CD4-positive, alpha-beta memory T cell (primary cell): ENCODE measurements around the gene DCDC2B. TPM values are rescaled to one million over a fixed set of nuclear protein-coding genes. Genes with fewer than 3 reads are reported as not detected.

Source experiments
- CTCF ChIA-PET: fragments of 350-600 bp; sonication (Branson Sonifier 250); formaldehyde crosslinking; loops from one replicate; lab custom pipeline; 2021; ENCODE audit warnings: inconsistent platforms; ENCODE audit not compliant: partially characterized antibody; lab: Charles Lee
- POLR2A ChIA-PET: fragments of 350-600 bp; sonication (Branson Sonifier 250); formaldehyde crosslinking; loops from one replicate; lab custom pipeline; 2021; ENCODE audit not compliant: partially characterized antibody; lab: Charles Lee
- DNase-seq, 5 donors: peaks; one replicate each; pipeline versions ENCODE4 v3.0.0 to v3.0.0-alpha.2; 2020 to 2022; ENCODE audit warnings: mixed read lengths in 1 of 5
- H3K27ac ChIP-seq: one replicate; pipeline ENCODE4 v1.7.0; 2013; ENCODE audit warnings: low read depth, low read length
- H3K27me3 ChIP-seq: 2 replicates; pipeline ENCODE4 v1.7.0; 2013; ENCODE audit warnings: mild to moderate bottlenecking, low read length, moderate library complexity; ENCODE audit not compliant: insufficient read depth
- H3K36me3 ChIP-seq: 2 replicates; pipeline ENCODE4 v1.7.0; 2013; ENCODE audit warnings: mild to moderate bottlenecking, low read length, moderate library complexity; ENCODE audit not compliant: insufficient read depth
- H3K4me1 ChIP-seq: 2 replicates; pipeline ENCODE4 v1.7.0; 2013; ENCODE audit warnings: mild to moderate bottlenecking, low read length, moderate library complexity; ENCODE audit not compliant: insufficient read depth
- H3K4me3 ChIP-seq, 2 donors: one replicate each; pipeline ENCODE4 v1.7.0; 2013; ENCODE audit warnings: low read length in 2 of 2, mild to moderate bottlenecking in 1 of 2
- H3K9me3 ChIP-seq, 2 donors: one replicate each; pipeline ENCODE4 v1.7.0; 2013; ENCODE audit warnings: low read length in 2 of 2, control low read depth in 1 of 2; ENCODE audit not compliant: control insufficient read depth in 1 of 2
- H3K27ac Mint-ChIP-seq, 7 donors: one replicate each; pipeline ENCODE4 v1.8.0; 2020 to 2021; ENCODE audit warnings: mixed read lengths in 7 of 7, mild to moderate bottlenecking in 6 of 7, inconsistent platforms in 3 of 7, moderate library complexity in 3 of 7
- H3K27me3 Mint-ChIP-seq, 2 donors: one replicate each; pipeline ENCODE4 v1.8.0; 2020 to 2021; ENCODE audit warnings: mixed read lengths in 2 of 2
- H3K36me3 Mint-ChIP-seq, 2 donors: one replicate each; pipeline ENCODE4 v1.8.0; 2020 to 2021; ENCODE audit warnings: mixed read lengths in 2 of 2, inconsistent platforms in 1 of 2, mild to moderate bottlenecking in 1 of 2
- H3K4me1 Mint-ChIP-seq, 4 donors: one replicate each; pipeline ENCODE4 v1.8.0; 2020 to 2021; ENCODE audit warnings: mixed read lengths in 4 of 4, mild to moderate bottlenecking in 1 of 4
- H3K4me3 Mint-ChIP-seq, 8 donors: one replicate each; pipeline ENCODE4 v1.8.0; 2020 to 2021; ENCODE audit warnings: mixed read lengths in 8 of 8, mild to moderate bottlenecking in 7 of 8, moderate library complexity in 6 of 8, inconsistent platforms in 3 of 8
- H3K9me3 Mint-ChIP-seq, 8 donors: one replicate each; pipeline ENCODE4 v1.8.0; 2020 to 2021; ENCODE audit warnings: mixed read lengths in 8 of 8, mild to moderate bottlenecking in 5 of 8, inconsistent platforms in 3 of 8, moderate library complexity in 1 of 8
- intact Hi-C: fragments of 100-400 bp; cut with micrococcal nuclease; formaldehyde crosslinking; loops from one replicate; pipeline ENCODE4 v1.15.1; 2023
- polyA plus RNA-seq, 2 donors: library from polyadenylated mRNA; unstranded; fragments of 300-500 nt; fragmentation: Illumina TruSeq; gene quantifications; one replicate each; pipeline ENCODE4 v1.2.3, GENCODE V29; 2021
- total RNA-seq, 2 experiments: library from RNA; stranded (reverse); gene quantifications; one replicate each; pipeline ENCODE4 v1.2.3, GENCODE V29; 2021

The DCDC2B gene
- total and polyA plus RNA-seq, 4 experiments from 2014 or later: not detected

- Histone ChIP-seq H3K27me3 (no peaks in the 10 kb centered on the region), H3K36me3 (peaks cover 9% of the 10 kb centered on the region), H3K27ac (no peak overlapping the region), H3K4me3 (no peak overlapping the region), H3K9me3 (no peaks in the 10 kb centered on the region), H3K4me1 (peaks cover 40% of the 10 kb centered on the region)
- ChIA-PET CTCF (interaction anchor here (0.7 to 2.6 kb wide), 7 partner anchors 21 to 154 kb away, joined by 3 to 7 read pairs (median 3); partner anchors contain the start of gene KPNA6), POLR2A (interaction anchor here (1.2 kb wide), 1 partner anchor 117 kb away, joined by 4 read pairs; the partner anchor contains the start of gene MARCKSL1)
- Mint-ChIP-seq H3K27ac (peak overlapping the region in 3 of 7 donors; percentile 13 to 53 (median 42)), H3K27me3 (no peaks in the 10 kb centered on the region), H3K9me3 (peaks cover 0 to 2% (median 0%) of the 10 kb centered on the region in 8 donors), H3K4me1 (peaks cover 20 to 69% (median 46%) of the 10 kb centered on the region in 4 donors), H3K36me3 (peaks cover 7 to 44% of the 10 kb centered on the region in 2 donors), H3K4me3 (no peak overlapping the region)
- no peak for DNase-seq
- intact Hi-C loops: no loop called here
Observed at GRCh38 chr1:32219022-32219421, 10.1 kb downstream of the DCDC2B start.

GRCh38 chr1:32220746-32221580 is 12.1 kb downstream of the DCDC2B start:
- Histone ChIP-seq H3K27me3 (no peaks in the 10 kb centered on the region), H3K4me1 (peaks cover 37% of the 10 kb centered on the region), H3K9me3 (no peaks in the 10 kb centered on the region), H3K4me3 (peak overlapping the region in 1 of 2 donors; percentile 97), H3K36me3 (peaks cover 14% of the 10 kb centered on the region), H3K27ac (peak overlapping the region; percentile 99)
- peak overlapping the region; percentile 95 to 99 (median 97) for H3K4me3 Mint-ChIP-seq
- H3K36me3 Mint-ChIP-seq: peaks cover 12 to 46% of the 10 kb centered on the region in 2 donors
- peak overlapping the region; percentile 99 to 100 (median 99) for H3K27ac Mint-ChIP-seq
- peaks cover 24 to 69% (median 44%) of the 10 kb centered on the region in 4 donors for H3K4me1 Mint-ChIP-seq
- H3K9me3 Mint-ChIP-seq: peaks cover 0 to 3% (median 0%) of the 10 kb centered on the region in 8 donors
- CTCF ChIA-PET: interaction anchor here (0.5 to 2.6 kb wide), 3 partner anchors 11 to 152 kb away, joined by 3 to 7 read pairs (median 5); no protein-coding TSS in a partner anchor
- DNase-seq: no peak
- H3K27me3 Mint-ChIP-seq: no peaks in the 10 kb centered on the region
- intact Hi-C loops: no loop called here
- POLR2A ChIA-PET: interaction anchor here (0.7 to 4.1 kb wide), 10 partner anchors 11 to 120 kb away, joined by 3 to 24 read pairs (median 3); partner anchors contain the start of genes CCDC28B, HDAC1 and MARCKSL1

- intact Hi-C loops: no loop called here
Observed at GRCh38 chr1:32221581-32221979, 12.7 kb downstream of the DCDC2B start.

GRCh38 chr1:32221980-32222755 is 13.3 kb downstream of the DCDC2B start, which contains the start of the genes EIF3I and TMEM234:
TSS of gene EIF3I (plus strand) at chr1:32222407. CDS start at chr1:32222442, 35 bp downstream.
TSS of gene TMEM234 (minus strand) at chr1:32222353. CDS start at chr1:32222322, 31 bp downstream.
- no peaks in the 10 kb centered on the region for H3K27me3 Mint-ChIP-seq
- intact Hi-C loops: loop anchor here (1.0 to 2.0 kb wide), 3 partner anchors 17 to 69 kb away; partner anchors contain the start of genes IQCC and LCK
- H3K4me3 Mint-ChIP-seq: peak within 1 kb of the TSS; percentile 95 to 99 (median 97)
- DNase-seq: peak; percentile 89 to 96 (median 91)
- peaks cover 23 to 59% (median 38%) of the 10 kb centered on the region in 4 donors for H3K4me1 Mint-ChIP-seq
- H3K36me3 Mint-ChIP-seq: peaks cover 12 to 41% of the 10 kb centered on the region in 2 donors
- Histone ChIP-seq H3K27me3 (no peaks in the 10 kb centered on the region), H3K36me3 (peaks cover 18% of the 10 kb centered on the region), H3K4me1 (peaks cover 30% of the 10 kb centered on the region), H3K27ac (peak within 1 kb of the TSS; percentile 99), H3K9me3 (no peaks in the 10 kb centered on the region), H3K4me3 (peak within 1 kb of the TSS; percentile 96 to 97)
- POLR2A ChIA-PET: interaction anchor here (1.0 to 4.1 kb wide), 7 partner anchors 18 to 119 kb away, joined by 3 to 24 read pairs (median 4); partner anchors contain the start of genes HDAC1 and MARCKSL1
- H3K27ac Mint-ChIP-seq: peak within 1 kb of the TSS; percentile 99 to 100 (median 99)
- peaks cover 0 to 3% (median 0%) of the 10 kb centered on the region in 8 donors for H3K9me3 Mint-ChIP-seq
- CTCF ChIA-PET: no interaction called here

More at GRCh38 chr1:32221581-32221979, 12.7 kb downstream of the DCDC2B start:
- H3K27me3 ChIP-seq: no peaks in the 10 kb centered on the region
- CTCF ChIA-PET: no interaction called here
- peak overlapping the region; percentile 99 for H3K27ac ChIP-seq
- no peak for DNase-seq
- H3K4me3 Mint-ChIP-seq: peak overlapping the region; percentile 95 to 99 (median 97)
- peak overlapping the region; percentile 99 to 100 (median 99) for H3K27ac Mint-ChIP-seq
- H3K9me3 ChIP-seq: no peaks in the 10 kb centered on the region
- peaks cover 18% of the 10 kb centered on the region for H3K36me3 ChIP-seq
- peaks cover 31% of the 10 kb centered on the region for H3K4me1 ChIP-seq
- peaks cover 12 to 46% of the 10 kb centered on the region in 2 donors for H3K36me3 Mint-ChIP-seq
- H3K27me3 Mint-ChIP-seq: no peaks in the 10 kb centered on the region
- H3K4me1 Mint-ChIP-seq: peaks cover 23 to 62% (median 38%) of the 10 kb centered on the region in 4 donors
- peak overlapping the region; percentile 96 to 97 for H3K4me3 ChIP-seq
- POLR2A ChIA-PET: interaction anchor here (1.0 to 4.1 kb wide), 7 partner anchors 19 to 119 kb away, joined by 3 to 24 read pairs (median 4); partner anchors contain the start of genes HDAC1 and MARCKSL1
- peaks cover 0 to 3% (median 0%) of the 10 kb centered on the region in 8 donors for H3K9me3 Mint-ChIP-seq

GRCh38 chr1:32223683-32224082 is 14.8 kb downstream of the DCDC2B start:
- Histone ChIP-seq H3K36me3 (peaks cover 33% of the 10 kb centered on the region), H3K27me3 (no peaks in the 10 kb centered on the region), H3K9me3 (no peaks in the 10 kb centered on the region), H3K27ac (peak overlapping the region; percentile 99), H3K4me1 (peaks cover 30% of the 10 kb centered on the region), H3K4me3 (no peak overlapping the region)
- H3K27ac Mint-ChIP-seq: peak overlapping the region; percentile 86 to 100 (median 99)
- DNase-seq: no peak
- ChIA-PET POLR2A (interaction anchor here (0.7 to 4.1 kb wide), 11 partner anchors 16 to 170 kb away, joined by 3 to 24 read pairs (median 4); partner anchors contain the start of genes BSDC1, HDAC1, LCK and MARCKSL1), CTCF (interaction anchor here (0.8 to 2.4 kb wide), 6 partner anchors 8 to 148 kb away, joined by 3 to 23 read pairs (median 5); no protein-coding TSS in a partner anchor)
- H3K4me3 Mint-ChIP-seq: peak overlapping the region; percentile 75 to 99 (median 97)
- H3K9me3 Mint-ChIP-seq: peaks cover 0 to 3% (median 0%) of the 10 kb centered on the region in 8 donors
- H3K36me3 Mint-ChIP-seq: peaks cover 27 to 54% of the 10 kb centered on the region in 2 donors
- H3K27me3 Mint-ChIP-seq: no peaks in the 10 kb centered on the region
- intact Hi-C loops: loop anchor here (2.0 kb wide), 2 partner anchors 27 to 67 kb away; partner anchors contain the start of gene LCK
- H3K4me1 Mint-ChIP-seq: peaks cover 27 to 63% (median 37%) of the 10 kb centered on the region in 4 donors

- Mint-ChIP-seq H3K27me3 (no peaks in the 10 kb centered on the region), H3K9me3 (peaks cover 0 to 3% (median 0%) of the 10 kb centered on the region in 8 donors), H3K4me3 (peak overlapping the region; percentile 66 to 97 (median 73)), H3K27ac (peak overlapping the region; percentile 86 to 100 (median 99)), H3K36me3 (peaks cover 31 to 58% of the 10 kb centered on the region in 2 donors), H3K4me1 (peaks cover 27 to 61% (median 37%) of the 10 kb centered on the region in 4 donors)
- no peaks in the 10 kb centered on the region for H3K27me3 ChIP-seq
- peak overlapping the region; percentile 99 for H3K27ac ChIP-seq
- H3K36me3 ChIP-seq: peaks cover 37% of the 10 kb centered on the region
- no peak overlapping the region for H3K4me3 ChIP-seq
- no peaks in the 10 kb centered on the region for H3K9me3 ChIP-seq
- DNase-seq: no peak
- H3K4me1 ChIP-seq: peaks cover 30% of the 10 kb centered on the region
- CTCF ChIA-PET: interaction anchor here (1.5 to 2.4 kb wide), 4 partner anchors 9 to 25 kb away, joined by 4 to 23 read pairs (median 6); no protein-coding TSS in a partner anchor
- POLR2A ChIA-PET: interaction anchor here (0.8 to 4.1 kb wide), 6 partner anchors 16 to 44 kb away, joined by 3 to 24 read pairs (median 4); partner anchors contain the start of gene LCK
- intact Hi-C loops: no loop called here
Observed at GRCh38 chr1:32224285-32224684, 15.4 kb downstream of the DCDC2B start.
